Memory B cell (primary cell): ENCODE measurements around the gene TAS2R3.

Source experiments
- ATAC-seq: fragments of 150-1000 bp; cut with Tn5 transposase; 2 replicates; pipeline ENCODE4 v1.10.0; 2021; ENCODE audit warnings: low read depth, mild to moderate bottlenecking, moderate library complexity
- DNase-seq, 2 donors: peaks; one replicate each; pipeline ENCODE4 v3.0.0; 2022; ENCODE audit warnings: low spot score in 2 of 2
- H3K27ac Mint-ChIP-seq: one replicate; pipeline ENCODE4 v1.8.0; 2022; ENCODE audit warnings: mild to moderate bottlenecking, moderate library complexity, mixed read lengths
- H3K27me3 Mint-ChIP-seq: one replicate; pipeline ENCODE4 v1.8.0; 2022; ENCODE audit warnings: mixed read lengths
- H3K36me3 Mint-ChIP-seq: one replicate; pipeline ENCODE4 v1.8.0; 2022; ENCODE audit warnings: mild to moderate bottlenecking, mixed read lengths
- H3K4me1 Mint-ChIP-seq: one replicate; pipeline ENCODE4 v1.8.0; 2022; ENCODE audit warnings: mixed read lengths
- H3K4me3 Mint-ChIP-seq: one replicate; pipeline ENCODE4 v1.8.0; 2022; ENCODE audit warnings: mild to moderate bottlenecking, moderate library complexity, mixed read lengths
- H3K9me3 Mint-ChIP-seq: one replicate; pipeline ENCODE4 v1.8.0; 2022; ENCODE audit warnings: mixed read lengths

Gene TAS2R3, protein sequence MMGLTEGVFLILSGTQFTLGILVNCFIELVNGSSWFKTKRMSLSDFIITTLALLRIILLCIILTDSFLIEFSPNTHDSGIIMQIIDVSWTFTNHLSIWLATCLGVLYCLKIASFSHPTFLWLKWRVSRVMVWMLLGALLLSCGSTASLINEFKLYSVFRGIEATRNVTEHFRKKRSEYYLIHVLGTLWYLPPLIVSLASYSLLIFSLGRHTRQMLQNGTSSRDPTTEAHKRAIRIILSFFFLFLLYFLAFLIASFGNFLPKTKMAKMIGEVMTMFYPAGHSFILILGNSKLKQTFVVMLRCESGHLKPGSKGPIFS

DNA sequence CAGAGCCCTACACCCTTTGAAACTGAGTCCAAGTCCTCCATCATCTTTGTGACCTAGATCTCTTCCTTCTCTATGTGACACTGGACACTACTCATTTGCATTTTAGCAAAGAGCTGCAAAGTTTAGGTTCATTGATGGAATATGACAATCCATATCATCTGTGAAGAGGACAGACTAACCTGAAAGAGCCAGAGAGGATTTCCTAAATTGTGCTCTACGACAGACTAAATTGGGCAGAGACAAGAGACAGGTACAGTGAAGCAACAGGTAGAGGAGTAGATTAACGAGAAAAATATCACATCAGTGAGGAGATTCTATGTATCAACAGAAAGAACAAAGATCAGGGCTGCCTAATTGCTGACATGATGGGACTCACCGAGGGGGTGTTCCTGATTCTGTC is at the start of gene TAS2R3:
TSS of gene TAS2R3 (plus strand) at position 301 of the 400 bp plus-strand sequence. CDS start at position 363, 62 bp downstream.
- no peak within 1 kb of the TSS for H3K27ac Mint-ChIP-seq
- H3K4me1 Mint-ChIP-seq, result peaks cover 4% of the 10 kb centered on the region
- H3K27me3 Mint-ChIP-seq, result no peaks in the 10 kb centered on the region
- ATAC-seq, result no peak
- H3K9me3 Mint-ChIP-seq, result no peaks in the 10 kb centered on the region
- peaks cover 39% of the 10 kb centered on the region for H3K36me3 Mint-ChIP-seq
- no peak within 1 kb of the TSS for H3K4me3 Mint-ChIP-seq
- DNase-seq, result no peak

DNA sequence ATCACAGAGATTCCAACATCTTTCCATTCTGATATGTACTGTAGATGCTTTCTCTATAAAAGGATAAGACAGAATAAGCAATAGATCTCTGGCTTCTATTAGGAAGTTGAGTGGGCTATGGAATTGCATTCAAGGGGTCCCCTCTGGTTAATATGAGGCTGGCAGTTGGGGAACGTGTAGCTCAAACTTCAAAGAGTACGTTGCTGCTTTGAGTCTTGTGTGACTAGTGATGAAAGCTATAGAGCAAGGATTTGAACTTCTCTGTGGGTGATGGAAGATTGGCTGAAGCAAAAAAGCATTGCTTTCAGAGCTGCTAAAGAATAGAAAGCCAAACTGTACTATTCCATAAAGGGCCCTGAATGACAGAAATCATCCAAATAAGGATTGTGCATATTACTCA is 49.3 kb upstream of the TAS2R3 start:
- ATAC-seq (no peak), DNase-seq (no peak)
- Mint-ChIP-seq H3K27ac (no peak overlapping the region), H3K9me3 (no peaks in the 10 kb centered on the region), H3K4me1 (no peaks in the 10 kb centered on the region), H3K36me3 (peaks cover 2% of the 10 kb centered on the region), H3K4me3 (no peak overlapping the region), H3K27me3 (no peaks in the 10 kb centered on the region)

DNA sequence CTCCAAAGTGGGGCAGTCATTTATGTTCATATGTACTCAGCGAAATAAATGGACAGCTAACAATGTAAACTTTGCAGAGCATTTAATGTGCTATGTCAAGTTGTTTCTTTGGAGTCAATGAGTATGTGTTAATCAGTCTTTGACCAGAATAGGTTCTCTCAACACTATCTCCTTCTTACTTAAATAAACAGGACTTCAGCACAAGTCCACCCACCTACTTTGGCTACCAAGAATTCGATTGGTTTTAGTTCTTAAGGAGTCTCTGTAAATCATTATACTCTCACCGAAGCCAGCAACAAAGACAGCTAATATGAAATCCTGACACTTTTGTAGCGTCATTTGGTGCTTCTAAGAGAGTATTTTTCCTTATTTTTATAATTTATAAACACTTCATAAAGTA is 48.9 kb upstream of the TAS2R3 start:
- no peak for DNase-seq
- H3K36me3 Mint-ChIP-seq, result peaks cover 2% of the 10 kb centered on the region
- no peaks in the 10 kb centered on the region for H3K27me3 Mint-ChIP-seq
- ATAC-seq, result no peak
- H3K27ac Mint-ChIP-seq, result no peak overlapping the region
- no peaks in the 10 kb centered on the region for H3K9me3 Mint-ChIP-seq
- no peaks in the 10 kb centered on the region for H3K4me1 Mint-ChIP-seq
- no peak overlapping the region for H3K4me3 Mint-ChIP-seq

DNA sequence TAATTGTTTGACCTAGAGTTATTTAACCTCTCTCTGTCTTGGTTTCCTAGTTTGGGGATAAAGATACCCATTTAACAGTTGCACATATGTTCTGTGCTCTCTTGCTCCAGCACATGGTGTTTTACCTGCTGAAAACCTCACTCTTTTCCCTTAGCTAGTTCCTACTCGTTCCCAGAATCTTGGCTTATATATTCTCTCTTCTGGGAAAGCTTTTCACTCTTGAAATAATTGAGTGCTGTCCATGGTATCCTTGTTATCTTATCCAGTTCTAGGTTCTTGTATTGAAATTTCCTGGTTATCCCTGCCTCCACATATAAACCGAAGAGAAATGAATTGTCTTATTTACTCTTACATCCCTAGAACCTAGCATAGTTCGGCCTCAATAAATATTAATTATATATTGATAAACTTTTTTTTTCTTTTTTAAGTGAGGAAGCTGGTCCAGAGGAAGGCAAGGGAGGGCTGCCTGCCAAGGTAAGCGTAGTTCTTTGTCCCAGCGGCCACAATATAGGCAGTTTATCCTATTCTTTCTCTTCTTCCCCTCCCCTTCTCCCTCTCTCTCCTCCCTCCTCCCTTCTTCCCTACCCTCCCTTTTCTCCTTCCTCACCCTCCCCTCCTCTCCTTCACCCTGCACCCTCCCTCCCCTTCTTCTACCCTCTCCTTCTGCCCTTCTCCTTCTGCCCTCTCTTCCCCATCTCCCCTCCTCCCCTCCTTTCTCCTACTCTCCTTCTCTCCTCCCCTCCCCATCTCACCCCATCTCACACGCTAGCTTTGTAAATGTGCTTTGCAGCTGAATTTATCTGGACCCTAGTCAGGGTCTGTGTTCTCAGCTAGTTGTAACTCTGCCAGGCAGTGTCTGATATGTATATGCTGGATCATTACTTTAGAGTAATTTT is 47.9 kb upstream of the TAS2R3 start:
- DNase-seq (no peak), ATAC-seq (no peak)
- no peaks in the 10 kb centered on the region for H3K36me3 Mint-ChIP-seq
- H3K4me1 Mint-ChIP-seq, result no peaks in the 10 kb centered on the region
- no peak overlapping the region for H3K4me3 Mint-ChIP-seq
- H3K27ac Mint-ChIP-seq, result no peak overlapping the region
- no peaks in the 10 kb centered on the region for H3K27me3 Mint-ChIP-seq
- H3K9me3 Mint-ChIP-seq, result no peaks in the 10 kb centered on the region

DNA sequence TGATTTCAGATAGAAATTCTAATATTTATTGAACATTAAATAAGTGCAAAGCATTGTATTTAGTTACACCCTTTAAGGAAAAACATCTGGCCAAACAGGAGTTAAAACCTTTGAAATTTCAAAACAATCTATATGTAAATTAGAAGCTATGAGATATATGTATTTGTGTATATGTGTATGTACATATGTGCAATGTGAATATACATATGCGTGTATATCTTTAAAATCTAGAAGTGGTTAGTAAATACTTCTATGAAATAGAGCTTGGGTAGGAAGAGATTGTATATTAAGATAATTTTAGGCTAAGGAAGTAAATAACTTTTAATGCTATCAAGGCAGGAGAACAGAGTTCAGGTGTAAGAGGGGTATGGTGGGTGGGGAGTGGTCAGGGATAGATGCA is 46.4 kb upstream of the TAS2R3 start:
- Mint-ChIP-seq H3K4me1 (no peaks in the 10 kb centered on the region), H3K27me3 (no peaks in the 10 kb centered on the region), H3K27ac (no peak overlapping the region), H3K9me3 (no peaks in the 10 kb centered on the region), H3K36me3 (peaks cover 2% of the 10 kb centered on the region), H3K4me3 (no peak overlapping the region)
- no peak for DNase-seq
- ATAC-seq, result no peak

DNA sequence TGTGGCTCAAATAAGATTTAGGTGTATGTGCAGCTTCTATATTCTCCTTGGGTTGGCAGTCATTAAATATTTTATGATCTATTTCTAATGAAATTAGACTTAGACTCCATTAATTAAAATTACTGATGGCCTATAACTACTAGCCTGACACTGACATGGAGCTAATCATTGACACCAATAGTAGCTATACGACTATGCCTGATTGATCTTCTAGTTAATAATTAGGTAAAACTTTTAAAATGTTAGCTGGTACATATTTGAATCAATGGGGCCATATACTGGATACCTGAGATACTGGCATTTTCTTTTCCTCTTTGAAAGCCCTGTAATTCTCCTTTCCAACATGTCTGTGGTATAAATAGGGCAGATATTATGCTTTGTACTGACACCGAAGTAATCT is 41.4 kb upstream of the TAS2R3 start:
- H3K36me3 Mint-ChIP-seq, result peaks cover 9% of the 10 kb centered on the region

DNA sequence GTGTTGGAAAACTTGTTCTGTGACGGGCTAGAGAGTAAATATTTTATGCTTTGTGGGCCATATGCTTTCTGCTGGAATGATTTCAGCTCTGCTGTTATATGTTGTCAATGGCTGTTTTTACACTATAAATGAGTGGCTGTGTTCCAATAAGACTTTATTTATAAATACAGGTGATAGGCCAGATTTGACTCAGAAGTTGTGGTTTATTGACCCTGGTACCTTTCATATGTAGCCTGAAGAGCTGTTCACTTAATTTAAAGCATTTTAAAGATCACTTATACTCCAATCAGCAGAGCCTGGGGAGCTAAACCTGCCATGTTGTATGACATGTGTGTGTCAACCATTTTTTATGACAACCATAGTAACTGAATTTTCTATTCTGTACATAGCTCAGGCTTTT is 34.9 kb upstream of the TAS2R3 start:
- Mint-ChIP-seq H3K9me3 (no peaks in the 10 kb centered on the region), H3K27me3 (no peaks in the 10 kb centered on the region), H3K36me3 (peaks cover 4% of the 10 kb centered on the region), H3K4me3 (no peak overlapping the region), H3K4me1 (no peaks in the 10 kb centered on the region), H3K27ac (no peak overlapping the region)
- ATAC-seq (no peak), DNase-seq (no peak)

More for the DNA sequence above, 41.4 kb upstream of the TAS2R3 start:
- H3K9me3 Mint-ChIP-seq, result no peaks in the 10 kb centered on the region
- H3K4me1 Mint-ChIP-seq, result no peaks in the 10 kb centered on the region
- no peak overlapping the region for H3K27ac Mint-ChIP-seq
- ATAC-seq (no peak), DNase-seq (no peak)
- H3K4me3 Mint-ChIP-seq, result no peak overlapping the region
- H3K27me3 Mint-ChIP-seq, result no peaks in the 10 kb centered on the region

DNA sequence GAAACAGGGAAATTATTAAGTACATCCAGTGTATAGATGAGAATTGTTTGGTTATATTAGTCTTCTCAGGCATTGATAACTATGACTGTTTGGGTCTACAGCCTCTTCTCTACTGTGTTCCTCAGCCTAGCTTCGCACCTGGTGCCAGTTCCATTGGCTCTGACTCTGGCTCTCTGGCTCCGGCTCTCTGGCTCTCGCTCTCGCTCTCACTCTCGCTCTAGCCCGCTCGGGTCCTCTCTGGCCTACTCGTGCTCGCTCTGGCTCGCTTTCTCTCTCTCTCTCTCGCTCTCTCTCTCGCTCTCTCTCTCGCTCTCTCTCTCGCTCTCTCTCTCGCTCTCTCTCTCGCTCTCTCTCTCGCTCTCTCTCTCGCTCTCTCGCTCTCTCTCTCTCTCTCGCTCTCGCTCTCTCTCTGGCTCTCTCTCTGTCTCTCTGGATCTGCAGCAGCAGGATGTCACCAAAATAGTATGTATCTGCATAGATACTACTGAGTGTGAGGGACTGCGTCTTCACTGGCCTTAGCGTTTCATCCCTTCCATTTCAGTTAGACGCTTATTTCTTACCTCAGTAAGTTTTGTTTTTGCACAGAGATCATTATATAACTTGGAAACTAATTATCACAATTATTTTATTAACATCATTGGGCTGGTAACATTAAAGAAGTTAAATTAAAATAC is 32.3 kb upstream of the TAS2R3 start:
- Mint-ChIP-seq H3K4me1 (no peaks in the 10 kb centered on the region), H3K9me3 (no peaks in the 10 kb centered on the region), H3K36me3 (no peaks in the 10 kb centered on the region), H3K4me3 (no peak overlapping the region), H3K27me3 (no peaks in the 10 kb centered on the region), H3K27ac (no peak overlapping the region)
- ATAC-seq (no peak), DNase-seq (no peak)

DNA sequence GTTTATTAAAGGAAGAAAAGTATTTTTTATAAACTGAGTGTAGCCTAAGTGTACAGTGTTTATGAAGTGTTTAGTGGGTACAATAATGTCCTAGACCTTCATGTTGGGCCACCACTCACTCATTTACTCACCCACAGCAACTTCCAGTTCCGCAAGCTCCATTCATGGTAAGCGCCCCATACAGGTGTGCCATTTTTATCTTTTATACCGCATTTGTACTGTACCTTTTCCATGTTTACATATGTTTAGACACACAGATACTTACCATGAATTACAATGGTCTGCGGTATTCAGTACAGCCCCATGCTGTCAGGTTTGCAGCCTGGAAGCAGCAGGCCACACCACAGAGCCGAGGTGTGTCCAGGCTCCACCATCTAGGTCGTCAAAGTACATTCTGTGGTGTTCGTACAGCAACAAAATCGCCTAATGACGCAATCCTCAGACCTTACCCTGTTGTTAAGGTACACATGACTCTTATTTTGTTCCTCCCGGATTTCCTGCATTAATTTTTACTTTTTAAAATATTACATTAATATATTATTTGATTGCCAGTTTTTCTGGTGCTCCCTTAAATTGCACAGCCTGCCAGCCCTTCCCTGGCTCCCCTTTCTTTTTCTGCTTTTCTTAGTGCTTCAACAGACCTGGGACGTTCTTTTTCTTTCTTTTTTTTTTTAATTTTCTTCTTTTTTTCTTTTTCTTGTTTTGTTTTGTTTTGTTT is 26.6 kb upstream of the TAS2R3 start:
- H3K36me3 Mint-ChIP-seq, result peaks cover 12% of the 10 kb centered on the region
- H3K9me3 Mint-ChIP-seq, result no peaks in the 10 kb centered on the region
- peak; percentile 11 for ATAC-seq
- H3K4me3 Mint-ChIP-seq, result peak overlapping the region; percentile 100
- H3K27me3 Mint-ChIP-seq, result no peaks in the 10 kb centered on the region
- DNase-seq, result peak; percentile 9 to 14
- peaks cover 16% of the 10 kb centered on the region for H3K4me1 Mint-ChIP-seq
- peak overlapping the region; percentile 99 for H3K27ac Mint-ChIP-seq

DNA sequence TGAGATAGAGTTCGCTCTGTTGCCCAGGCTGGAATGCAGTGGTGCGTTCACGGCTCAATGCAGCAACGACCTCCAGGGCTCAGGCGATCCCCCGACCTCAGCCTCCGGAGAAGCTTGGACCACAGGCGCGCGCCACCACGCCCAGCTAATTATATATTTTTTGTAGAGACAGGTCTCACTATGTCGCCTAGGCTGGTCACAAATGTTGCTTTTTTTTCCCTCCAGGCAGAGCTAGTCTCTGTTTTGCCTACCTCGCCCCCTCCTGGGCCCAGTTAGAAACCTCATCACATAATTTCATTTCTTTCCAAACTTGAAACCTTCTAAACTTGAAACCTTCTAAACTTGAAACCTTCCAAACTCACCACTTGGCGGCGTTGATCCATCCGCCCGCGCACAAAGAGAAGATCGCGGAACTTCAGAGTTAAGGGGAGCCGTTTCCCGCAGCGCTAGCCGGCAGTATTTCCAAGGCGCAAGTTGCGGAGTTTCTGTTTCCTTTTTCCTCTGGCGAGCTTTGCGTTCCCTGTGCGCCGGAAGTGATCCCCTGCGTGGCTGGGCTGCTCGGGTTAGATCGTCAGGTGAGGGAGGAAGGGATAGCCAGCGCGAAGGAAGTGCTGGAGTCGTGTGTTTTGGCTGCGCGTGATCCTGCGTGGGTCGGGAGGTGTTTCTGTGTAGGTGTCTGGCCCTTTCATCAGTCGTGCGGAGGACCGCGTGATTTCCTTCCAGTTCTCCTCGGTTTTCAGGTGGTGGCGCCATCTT is 25.9 kb upstream of the TAS2R3 start, which contains the start of gene SSBP1:
TSS of gene SSBP1 (plus strand) at position 523 of the 756 bp plus-strand sequence. CDS start 809 bp downstream, outside the sequence.
- H3K4me1 Mint-ChIP-seq, result peaks cover 17% of the 10 kb centered on the region
- H3K9me3 Mint-ChIP-seq, result no peaks in the 10 kb centered on the region
- no peaks in the 10 kb centered on the region for H3K27me3 Mint-ChIP-seq
- H3K36me3 Mint-ChIP-seq, result peaks cover 17% of the 10 kb centered on the region
- peak within 1 kb of the TSS; percentile 99 for H3K27ac Mint-ChIP-seq
- peak within 1 kb of the TSS; percentile 100 for H3K4me3 Mint-ChIP-seq
- ATAC-seq, result peak; percentile 77
- peak; percentile 86 to 91 for DNase-seq

DNA sequence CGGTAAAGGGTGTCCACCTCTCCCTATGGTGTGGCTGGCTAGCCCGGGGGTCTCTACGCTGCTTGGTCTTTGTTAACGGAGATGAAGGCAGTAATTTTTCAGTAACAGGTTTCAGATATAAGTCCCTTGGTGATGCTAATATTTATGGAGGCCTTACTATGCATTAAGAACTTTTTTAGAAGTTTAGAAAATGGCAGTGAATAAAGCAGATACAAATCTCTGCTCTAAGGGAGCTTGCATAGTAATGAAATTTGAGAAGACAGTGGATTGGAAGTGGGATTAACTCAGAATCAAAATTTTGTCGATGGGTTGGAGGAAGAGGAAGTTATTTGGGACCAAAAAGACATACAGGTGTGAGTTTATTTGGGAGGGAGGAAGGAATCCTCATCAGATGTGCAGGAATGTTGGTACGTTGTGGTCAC is 25.3 kb upstream of the TAS2R3 start:
- Mint-ChIP-seq H3K9me3 (no peaks in the 10 kb centered on the region), H3K4me3 (peak overlapping the region; percentile 100), H3K27me3 (no peaks in the 10 kb centered on the region), H3K36me3 (peaks cover 22% of the 10 kb centered on the region), H3K27ac (peak overlapping the region; percentile 99), H3K4me1 (peaks cover 17% of the 10 kb centered on the region)
- DNase-seq (no peak), ATAC-seq (no peak)

DNA sequence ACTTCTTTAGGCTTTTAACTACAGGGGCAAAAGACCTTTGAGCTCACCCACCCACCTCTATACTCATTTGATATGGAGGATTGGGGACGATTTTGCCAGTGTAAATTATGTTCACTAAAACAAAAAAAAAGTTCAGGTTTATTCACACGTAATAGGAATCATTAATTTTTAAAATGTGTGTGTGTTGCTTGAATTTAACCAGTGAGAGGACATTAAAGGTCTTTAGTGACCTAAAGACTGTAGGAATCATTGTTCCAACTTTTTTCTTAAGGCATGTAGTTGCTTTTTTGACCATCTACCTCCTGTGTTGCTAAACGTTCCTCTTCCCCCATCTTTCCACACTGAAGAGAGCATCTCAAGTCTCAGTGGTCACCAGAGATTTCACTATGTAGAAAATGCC is 24.6 kb upstream of the TAS2R3 start:
- Mint-ChIP-seq H3K4me1 (peaks cover 17% of the 10 kb centered on the region), H3K27me3 (no peaks in the 10 kb centered on the region), H3K4me3 (peak overlapping the region; percentile 67), H3K9me3 (no peaks in the 10 kb centered on the region), H3K36me3 (peaks cover 28% of the 10 kb centered on the region), H3K27ac (peak overlapping the region; percentile 45)
- no peak for ATAC-seq
- no peak for DNase-seq

DNA sequence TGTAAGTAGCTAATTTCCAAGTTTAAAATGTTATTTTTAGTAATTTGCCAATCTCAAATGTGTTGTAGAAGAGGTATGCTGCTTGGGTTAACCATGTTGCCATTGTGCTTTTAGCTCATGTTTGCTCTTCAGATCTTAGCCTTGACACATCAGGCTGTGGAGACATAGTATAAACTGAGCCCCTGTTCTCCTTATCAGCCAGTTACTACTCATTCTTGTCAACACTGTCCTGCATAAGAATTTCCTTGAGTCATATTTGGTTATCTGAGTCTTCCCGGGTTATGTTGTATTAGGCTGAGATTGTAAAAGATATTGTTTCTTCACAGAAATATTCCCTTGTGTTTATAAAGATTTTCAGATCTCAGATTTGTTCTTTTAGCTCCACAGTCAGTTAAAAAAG is 21.7 kb upstream of the TAS2R3 start:
- ATAC-seq, result no peak
- H3K27ac Mint-ChIP-seq, result no peak overlapping the region
- DNase-seq, result no peak
- H3K27me3 Mint-ChIP-seq, result no peaks in the 10 kb centered on the region
- H3K36me3 Mint-ChIP-seq, result peaks cover 38% of the 10 kb centered on the region
- H3K9me3 Mint-ChIP-seq, result no peaks in the 10 kb centered on the region
- peaks cover 17% of the 10 kb centered on the region for H3K4me1 Mint-ChIP-seq
- H3K4me3 Mint-ChIP-seq, result no peak overlapping the region
